ENCODE results near the gene GAS6.

GAS6 gene

DNA sequence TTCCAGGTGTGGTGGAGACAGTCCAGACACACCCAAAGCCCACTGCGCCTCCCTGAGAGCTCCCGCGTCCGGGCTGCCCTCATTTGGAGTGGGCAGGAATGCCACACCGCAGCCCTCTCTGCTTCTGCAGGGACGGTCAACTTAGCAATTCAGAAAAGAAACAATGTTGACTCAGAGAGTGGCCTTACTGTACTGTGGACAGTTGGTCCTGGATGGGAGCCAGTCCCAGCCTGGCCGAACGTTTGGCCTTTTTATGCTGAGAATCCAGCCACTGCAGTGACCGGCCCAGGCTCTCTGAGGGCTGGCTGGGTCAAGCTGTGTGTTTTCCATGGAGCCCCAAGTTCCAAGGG lies 7.2 kb downstream of the GAS6 start:
- in situ Hi-C loops (cut with HindIII; ENCODE audit: low pct_ligation_motif_present, low sequenced_read_pairs), result no loop called here
- no peak for DNase-seq
- TF ChIP-seq, protein P1, sequence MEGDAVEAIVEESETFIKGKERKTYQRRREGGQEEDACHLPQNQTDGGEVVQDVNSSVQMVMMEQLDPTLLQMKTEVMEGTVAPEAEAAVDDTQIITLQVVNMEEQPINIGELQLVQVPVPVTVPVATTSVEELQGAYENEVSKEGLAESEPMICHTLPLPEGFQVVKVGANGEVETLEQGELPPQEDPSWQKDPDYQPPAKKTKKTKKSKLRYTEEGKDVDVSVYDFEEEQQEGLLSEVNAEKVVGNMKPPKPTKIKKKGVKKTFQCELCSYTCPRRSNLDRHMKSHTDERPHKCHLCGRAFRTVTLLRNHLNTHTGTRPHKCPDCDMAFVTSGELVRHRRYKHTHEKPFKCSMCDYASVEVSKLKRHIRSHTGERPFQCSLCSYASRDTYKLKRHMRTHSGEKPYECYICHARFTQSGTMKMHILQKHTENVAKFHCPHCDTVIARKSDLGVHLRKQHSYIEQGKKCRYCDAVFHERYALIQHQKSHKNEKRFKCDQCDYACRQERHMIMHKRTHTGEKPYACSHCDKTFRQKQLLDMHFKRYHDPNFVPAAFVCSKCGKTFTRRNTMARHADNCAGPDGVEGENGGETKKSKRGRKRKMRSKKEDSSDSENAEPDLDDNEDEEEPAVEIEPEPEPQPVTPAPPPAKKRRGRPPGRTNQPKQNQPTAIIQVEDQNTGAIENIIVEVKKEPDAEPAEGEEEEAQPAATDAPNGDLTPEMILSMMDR (IDR thresholded peaks at IDR 0.05; ENCODE audit: low read depth, low read length, missing control alignments), result no peak
- H3K27me3 ChIP-seq (replicated peaks), result no peaks in the 10 kb centered on the region
- no peaks in the 10 kb centered on the region for H3K36me3 ChIP-seq (replicated peaks)
- H3K27ac ChIP-seq, result no peak overlapping the region
- no peak overlapping the region for H3K4me3 ChIP-seq (ENCODE audit: low read depth, low read length)

DNA sequence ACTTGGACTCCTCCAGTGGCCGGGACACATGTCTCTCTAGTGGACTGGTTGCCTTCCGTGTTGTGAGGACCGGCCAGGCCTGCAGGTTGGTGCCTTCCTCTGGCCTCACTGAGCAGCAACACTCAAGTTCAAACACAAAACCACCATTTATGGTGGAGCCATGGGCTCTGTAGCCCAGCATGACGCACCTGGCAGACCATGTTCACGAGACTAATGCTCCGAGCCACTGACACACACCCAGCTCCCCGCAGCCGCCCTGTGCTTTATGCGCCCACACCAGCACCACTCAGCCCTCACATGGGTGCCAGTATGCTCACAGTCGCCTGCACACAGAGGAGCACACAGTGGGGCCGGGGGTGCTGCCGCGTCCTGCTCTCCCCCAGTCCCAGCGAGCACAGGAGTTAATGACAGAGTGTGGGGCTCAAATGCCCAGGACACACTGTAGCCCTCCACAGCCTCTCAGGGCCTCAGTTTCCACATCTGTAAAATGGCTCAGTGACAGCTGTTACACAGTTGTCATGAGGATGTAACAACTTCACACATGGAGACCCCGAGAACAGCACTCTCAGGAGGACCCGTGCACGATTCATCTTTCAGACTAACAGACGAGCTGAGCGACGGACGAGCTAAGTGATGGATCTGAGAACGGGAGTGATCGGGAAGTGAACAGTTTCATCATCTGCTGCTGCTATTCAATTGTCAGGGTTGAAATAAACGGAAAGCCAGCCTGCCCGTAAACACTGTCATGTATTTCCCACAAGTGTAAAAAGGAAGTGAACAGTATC lies 7.8 kb downstream of the GAS6 start:
- no peak overlapping the region for H3K4me3 ChIP-seq (ENCODE audit: low read depth, low read length)
- no peak for DNase-seq
- TF ChIP-seq, protein P1 (IDR thresholded peaks at IDR 0.05; ENCODE audit: low read depth, low read length, missing control alignments), result no peak
- H3K36me3 ChIP-seq (replicated peaks), result no peaks in the 10 kb centered on the region
- H3K27me3 ChIP-seq (replicated peaks), result no peaks in the 10 kb centered on the region
- in situ Hi-C loops (cut with HindIII; ENCODE audit: low pct_ligation_motif_present, low sequenced_read_pairs), result no loop called here
- H3K27ac ChIP-seq, result no peak overlapping the region

DNA sequence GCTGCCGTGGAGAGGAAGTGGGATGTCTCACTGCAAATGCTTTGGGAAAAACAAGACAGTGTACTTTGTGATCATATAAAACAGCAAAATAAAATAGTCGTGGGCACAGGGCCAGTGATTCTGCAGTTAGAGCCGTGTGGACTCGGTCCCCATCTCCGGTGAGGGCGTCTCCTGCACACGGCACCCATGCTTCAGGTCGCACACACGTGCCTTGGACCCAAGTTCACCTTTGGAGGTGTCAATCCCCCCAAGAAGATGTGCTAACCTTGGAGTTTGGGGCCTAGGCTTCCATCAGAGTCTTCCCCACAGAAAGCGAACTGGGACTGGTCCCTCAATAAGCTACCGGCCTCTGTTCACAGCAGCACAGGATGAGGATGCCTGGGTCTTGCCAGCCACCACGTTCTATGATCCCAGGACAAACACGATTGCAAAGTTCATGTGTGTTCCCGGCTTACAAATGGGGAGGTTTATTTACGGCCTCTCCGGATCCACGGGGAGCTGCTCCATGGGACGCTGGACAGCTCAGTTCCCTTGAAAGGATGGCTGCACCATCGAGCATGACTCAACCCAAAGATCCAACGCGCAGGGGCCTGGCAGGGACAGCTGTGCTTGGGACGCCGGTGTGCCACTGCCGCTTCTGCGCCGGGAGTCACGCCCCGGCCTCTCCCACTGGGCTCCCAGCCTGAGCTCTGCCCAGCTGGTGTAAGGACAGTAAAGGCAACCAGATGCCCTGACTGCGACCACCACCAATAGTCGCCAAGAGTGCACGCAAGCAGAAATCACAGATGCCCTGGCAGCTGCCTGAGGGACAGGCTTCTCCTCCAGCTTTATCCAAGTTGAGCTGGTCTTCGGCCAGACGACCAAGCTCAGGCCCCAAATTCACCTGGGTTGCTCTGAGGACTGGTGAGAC lies 8.6 kb downstream of the GAS6 start:
- in situ Hi-C loops (cut with HindIII; ENCODE audit: low pct_ligation_motif_present, low sequenced_read_pairs), result no loop called here
- DNase-seq, result no peak
- no peak overlapping the region for H3K4me3 ChIP-seq (ENCODE audit: low read depth, low read length)
- H3K36me3 ChIP-seq (replicated peaks), result no peaks in the 10 kb centered on the region
- TF ChIP-seq, protein P1 (IDR thresholded peaks at IDR 0.05; ENCODE audit: low read depth, low read length, missing control alignments), result no peak
- H3K27me3 ChIP-seq (replicated peaks), result no peaks in the 10 kb centered on the region
- H3K27ac ChIP-seq, result no peak overlapping the region

DNA sequence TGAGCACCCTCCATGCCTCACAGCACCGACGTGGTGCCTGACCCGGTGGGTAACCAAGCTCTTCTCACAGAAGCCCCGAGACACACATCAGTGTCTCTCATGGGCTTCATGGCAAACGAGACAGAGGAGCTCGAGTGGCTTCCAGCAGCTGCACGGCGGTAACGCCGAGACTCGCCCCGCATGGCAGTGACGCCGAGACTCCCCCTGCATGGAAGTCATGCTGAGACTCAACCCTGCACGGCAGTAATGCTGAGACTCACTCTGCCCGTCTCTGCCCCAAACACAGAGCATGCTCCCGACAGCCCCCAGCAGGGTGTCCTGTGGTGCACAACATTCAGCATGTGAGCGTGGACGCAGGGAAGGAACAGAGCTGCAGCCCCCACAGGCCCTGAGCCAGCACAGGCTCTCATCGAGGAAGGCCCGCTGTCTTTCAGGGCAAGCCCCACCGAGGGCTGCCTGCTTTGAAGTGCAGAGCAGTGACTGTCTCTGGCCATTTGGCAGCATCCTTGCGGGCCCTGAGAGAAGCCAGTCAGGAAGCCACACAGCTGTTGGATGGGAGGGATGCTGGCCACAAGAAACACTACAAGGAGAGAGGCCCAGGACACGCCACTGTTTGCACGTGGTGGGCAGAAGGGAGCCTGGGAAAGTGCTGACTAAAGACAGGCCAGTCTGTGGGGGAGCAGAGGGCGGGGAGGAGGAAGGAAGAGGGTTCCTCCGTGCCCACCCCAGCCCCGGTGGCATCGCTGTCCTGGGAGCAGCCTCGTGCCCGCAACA lies 9.5 kb downstream of the GAS6 start:
- TF ChIP-seq, protein P1 (IDR thresholded peaks at IDR 0.05; ENCODE audit: low read depth, low read length, missing control alignments), result no peak
- no peak for DNase-seq
- no peaks in the 10 kb centered on the region for H3K27me3 ChIP-seq (replicated peaks)
- H3K36me3 ChIP-seq (replicated peaks), result no peaks in the 10 kb centered on the region
- H3K27ac ChIP-seq, result no peak overlapping the region
- no peak overlapping the region for H3K4me3 ChIP-seq (ENCODE audit: low read depth, low read length)
- in situ Hi-C loops (cut with HindIII; ENCODE audit: low pct_ligation_motif_present, low sequenced_read_pairs), result no loop called here

DNA sequence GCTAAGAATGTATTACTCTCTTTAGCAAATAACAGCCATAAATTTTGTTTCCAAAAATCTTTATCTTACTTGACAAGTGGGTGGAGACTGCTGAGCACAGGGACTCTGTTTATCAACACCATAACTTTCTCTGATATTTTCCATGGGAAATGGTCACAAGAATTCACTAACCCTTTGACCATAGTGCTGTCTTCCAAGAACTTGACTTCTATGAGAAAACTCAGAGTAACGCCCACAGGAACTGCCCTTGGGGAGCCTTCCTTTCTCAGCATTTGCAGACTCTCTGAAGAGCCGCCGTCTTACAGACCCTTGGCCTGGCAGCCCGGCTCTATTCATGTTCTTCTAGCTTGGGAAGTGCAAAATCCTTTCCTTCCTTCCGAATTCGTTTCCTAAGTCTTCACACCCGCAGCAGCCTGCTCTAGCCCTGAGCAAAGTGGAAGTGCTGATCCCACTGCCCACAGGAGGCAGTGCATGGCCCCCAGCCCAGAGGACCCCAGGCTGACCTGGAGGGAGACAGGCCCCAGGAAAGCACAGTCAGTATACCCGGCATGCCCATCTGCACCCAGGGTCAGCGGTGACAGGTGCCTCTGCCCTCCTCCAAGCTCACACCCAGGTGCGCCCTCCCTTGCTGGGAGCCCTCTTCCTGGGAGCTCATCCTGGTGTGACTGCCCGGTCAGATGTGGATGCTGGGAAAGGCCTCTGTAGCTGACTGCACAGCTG lies 10.2 kb downstream of the GAS6 start:
- TF ChIP-seq, protein P1 (IDR thresholded peaks at IDR 0.05; ENCODE audit: low read depth, low read length, missing control alignments), result no peak
- no peaks in the 10 kb centered on the region for H3K27me3 ChIP-seq (replicated peaks)
- DNase-seq, result no peak
- H3K27ac ChIP-seq, result no peak overlapping the region
- no peaks in the 10 kb centered on the region for H3K36me3 ChIP-seq (replicated peaks)
- in situ Hi-C loops (cut with HindIII; ENCODE audit: low pct_ligation_motif_present, low sequenced_read_pairs), result no loop called here
- no peak overlapping the region for H3K4me3 ChIP-seq (ENCODE audit: low read depth, low read length)

Data from brain microvascular endothelial cell (primary cell).